HepG2 (cell line): ENCODE measurements around the gene EPB41L2. TPM values are rescaled to one million over a fixed set of nuclear protein-coding genes. Genes with fewer than 3 reads are reported as not detected.

ENCODE experiments used
- CENPT ChIP-seq: sonication (generic); formaldehyde crosslinking; IDR thresholded peaks from 2 replicates; pipeline ENCODE4 v1.8.0; 2022; ENCODE audit warnings: low read depth, mild to moderate bottlenecking, moderate library complexity, missing genetic modification reagents
- HNRNPL ChIP-seq: fragments of 200-400 bp; formaldehyde crosslinking; IDR thresholded peaks from 2 replicates; pipeline ENCODE4 v1.6.1; 2017; ENCODE audit warnings: mild to moderate bottlenecking, low read depth, low read length
- RBAK ChIP-seq: sonication (generic); formaldehyde crosslinking; IDR thresholded peaks from 2 replicates; pipeline ENCODE4 v1.5.1; 2020; ENCODE audit warnings: mild to moderate bottlenecking, missing genetic modification reagents
- RBM22 ChIP-seq: fragments of 200-400 bp; formaldehyde crosslinking; optimal IDR thresholded peaks from 2 replicates; pipeline ENCODE3; 2017; ENCODE audit warnings: mild to moderate bottlenecking, low read length, moderate library complexity
- REXO4 ChIP-seq: sonication (generic); formaldehyde crosslinking; IDR thresholded peaks from 2 replicates; pipeline ENCODE4 v1.8.0; 2022; ENCODE audit warnings: missing genetic modification reagents, mild to moderate bottlenecking, borderline replicate concordance
- SMAD3 ChIP-seq: sonication (generic); formaldehyde crosslinking; IDR thresholded peaks from 2 replicates; pipeline ENCODE4 v1.4.0; 2020; ENCODE audit warnings: missing genetic modification reagents
- SMAD9 ChIP-seq: sonication (generic); formaldehyde crosslinking; IDR thresholded peaks from 2 replicates; pipeline ENCODE4 v1.5.1; 2020; ENCODE audit warnings: mild to moderate bottlenecking, missing genetic modification reagents
- SRF ChIP-seq: IDR thresholded peaks from 2 replicates; pipeline ENCODE4 v1.6.1; 2011; ENCODE audit warnings: mild to moderate bottlenecking, low read depth, low read length, moderate library complexity
- STAG1 ChIP-seq: sonication (generic); formaldehyde crosslinking; IDR thresholded peaks from 2 replicates; pipeline ENCODE4 v1.4.0; 2020; ENCODE audit warnings: missing genetic modification reagents
- THYN1 ChIP-seq: sonication (generic); formaldehyde crosslinking; IDR thresholded peaks from 2 replicates; pipeline ENCODE4 v1.8.1; 2023; ENCODE audit warnings: low read depth, mild to moderate bottlenecking, moderate library complexity, missing genetic modification reagents, borderline replicate concordance
- ZBTB8A ChIP-seq: sonication (generic); formaldehyde crosslinking; IDR thresholded peaks from 2 replicates; pipeline ENCODE4 v1.4.0; 2020; ENCODE audit warnings: mild to moderate bottlenecking, low read depth, missing genetic modification reagents, borderline replicate concordance
- ZC3H13 ChIP-seq: sonication (generic); formaldehyde crosslinking; IDR thresholded peaks from 2 replicates; pipeline ENCODE4 v1.8.1; 2023; ENCODE audit warnings: mild to moderate bottlenecking, missing genetic modification reagents, moderate library complexity
- ZFP37 ChIP-seq: sonication (generic); formaldehyde crosslinking; IDR thresholded peaks from 2 replicates; pipeline ENCODE4 v1.4.0; 2020; ENCODE audit warnings: missing genetic modification reagents, borderline replicate concordance
- polyA plus RNA-seq, 8 experiments: library from polyadenylated mRNA; depleted of rRNA in 3 of 8; stranded (reverse) in 7 of 8; unstranded in 1 of 8; fragments of >200 nt; fragmentation: Illumina TruSeq in 4 of 8; extraction: Trizol in 4 of 8; gene quantifications; 2 replicates each; pipeline versions ENCODE4 v1.2.1 to v1.2.3, GENCODE V29; 2011 to 2016; ENCODE audit warnings: low read depth in 4 of 8, missing spikeins in 1 of 8, mixed read lengths in 1 of 8; ENCODE audit not compliant: insufficient read depth in 1 of 8
- total RNA-seq, 5 experiments: library from RNA; depleted of rRNA; stranded (reverse); fragments of >200 nt; fragmentation: Illumina TruSeq; extraction: Trizol; gene quantifications; 2 replicates each; pipeline ENCODE4 v1.2.3, GENCODE V29; 2016; ENCODE audit warnings: low read depth in 1 of 5
- TF ChIP-seq, protein P1 (sequence below), 2 experiments: sonication (generic) in 1 of 2; formaldehyde crosslinking in 1 of 2; IDR thresholded peaks; 2 replicates each; pipeline versions ENCODE4 v1.4.0 to v1.6.1; 2018 to 2020; ENCODE audit warnings: missing genetic modification reagents in 2 of 2, borderline replicate concordance in 1 of 2, low read depth in 1 of 2, mild to moderate bottlenecking in 1 of 2, missing biosample characterization in 1 of 2
- TF ChIP-seq, protein P2 (sequence below): sonication (generic); formaldehyde crosslinking; IDR thresholded peaks from 2 replicates; pipeline ENCODE4 v1.5.1; 2020; ENCODE audit warnings: mild to moderate bottlenecking, missing genetic modification reagents, borderline replicate concordance
- TF ChIP-seq, protein P3 (sequence below): sonication (generic); formaldehyde crosslinking; IDR thresholded peaks from 2 replicates; pipeline ENCODE4 v1.5.0; 2020; ENCODE audit warnings: mild to moderate bottlenecking, missing genetic modification reagents, borderline replicate concordance
- TF ChIP-seq, protein P4 (sequence below): sonication (generic); formaldehyde crosslinking; IDR thresholded peaks from 2 replicates; pipeline ENCODE4; 2020; ENCODE audit warnings: missing genetic modification reagents, mild to moderate bottlenecking, borderline replicate concordance
- TF ChIP-seq, protein P5 (sequence below): sonication (generic); formaldehyde crosslinking; IDR thresholded peaks from 2 replicates; pipeline ENCODE4 v1.5.1; 2020; ENCODE audit warnings: mild to moderate bottlenecking, moderate library complexity, missing genetic modification reagents

The EPB41L2 gene
- total and polyA plus RNA-seq, 2 of the 13 experiments (the other 11 are each of a cell fraction or from before 2014, with no cell fraction given): 41.7 to 56.4 TPM

DNA sequence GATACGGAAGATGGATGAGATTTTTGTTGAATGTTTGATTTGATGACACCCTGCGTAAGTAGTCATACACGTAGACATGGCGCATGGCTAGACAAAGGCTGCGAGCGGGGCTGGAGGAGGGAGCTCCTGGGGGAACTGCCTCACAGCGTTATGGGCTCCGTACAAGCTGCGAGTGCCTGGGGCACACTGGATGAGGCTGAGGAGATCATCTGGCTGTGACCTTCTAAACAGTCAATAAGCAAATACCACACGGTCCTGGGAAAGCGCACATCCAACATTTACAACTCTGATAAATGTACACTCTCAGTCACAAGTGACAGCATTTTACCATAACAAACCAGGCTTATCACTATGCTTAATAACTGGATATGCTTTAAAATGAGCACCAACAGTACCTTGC, 198.7 kb downstream of the EPB41L2 start (continued):
- TF ChIP-seq, protein P1, sequence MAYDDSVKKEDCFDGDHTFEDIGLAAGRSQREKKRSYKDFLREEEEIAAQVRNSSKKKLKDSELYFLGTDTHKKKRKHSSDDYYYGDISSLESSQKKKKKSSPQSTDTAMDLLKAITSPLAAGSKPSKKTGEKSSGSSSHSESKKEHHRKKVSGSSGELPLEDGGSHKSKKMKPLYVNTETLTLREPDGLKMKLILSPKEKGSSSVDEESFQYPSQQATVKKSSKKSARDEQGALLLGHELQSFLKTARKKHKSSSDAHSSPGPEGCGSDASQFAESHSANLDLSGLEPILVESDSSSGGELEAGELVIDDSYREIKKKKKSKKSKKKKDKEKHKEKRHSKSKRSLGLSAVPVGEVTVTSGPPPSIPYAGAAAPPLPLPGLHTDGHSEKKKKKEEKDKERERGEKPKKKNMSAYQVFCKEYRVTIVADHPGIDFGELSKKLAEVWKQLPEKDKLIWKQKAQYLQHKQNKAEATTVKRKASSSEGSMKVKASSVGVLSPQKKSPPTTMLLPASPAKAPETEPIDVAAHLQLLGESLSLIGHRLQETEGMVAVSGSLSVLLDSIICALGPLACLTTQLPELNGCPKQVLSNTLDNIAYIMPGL (CRISPR knock-in tag; IDR thresholded peaks at IDR 0.05; ENCODE audit: borderline replicate concordance in 1 of 2, low read depth in 1 of 2): no peak
- TF ChIP-seq CENPT (CRISPR knock-in tag) (no peak), REXO4 (CRISPR knock-in tag) (no peak), ZBTB8A (CRISPR knock-in tag) (0 out of 2 replicates have a peak, but pooled peaks have one; percentile 38), RBAK (CRISPR knock-in tag) (0 out of 2 replicates have a peak, but pooled peaks have one; percentile 30), HNRNPL (no peak), THYN1 (no peak), RBM22 (no peak), SMAD9 (no peak), SMAD3 (CRISPR knock-in tag) (peak; percentile 88), ZC3H13 (CRISPR knock-in tag) (no peak), STAG1 (peak; percentile 14; the same call in 1 of the 2 replicates), SRF (no peak), ZFP37 (no peak)
- TF ChIP-seq, protein P2, sequence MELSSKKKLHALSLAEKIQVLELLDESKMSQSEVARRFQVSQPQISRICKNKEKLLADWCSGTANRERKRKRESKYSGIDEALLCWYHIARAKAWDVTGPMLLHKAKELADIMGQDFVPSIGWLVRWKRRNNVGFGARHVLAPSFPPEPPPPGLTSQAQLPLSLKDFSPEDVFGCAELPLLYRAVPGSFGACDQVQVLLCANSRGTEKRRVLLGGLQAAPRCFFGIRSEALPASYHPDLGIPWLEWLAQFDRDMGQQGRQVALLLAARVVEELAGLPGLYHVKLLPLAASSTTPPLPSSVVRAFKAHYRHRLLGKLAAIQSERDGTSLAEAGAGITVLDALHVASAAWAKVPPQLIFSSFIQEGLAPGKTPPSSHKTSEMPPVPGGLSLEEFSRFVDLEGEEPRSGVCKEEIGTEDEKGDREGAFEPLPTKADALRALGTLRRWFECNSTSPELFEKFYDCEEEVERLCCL (CRISPR knock-in tag): no peak
- TF ChIP-seq, protein P3, sequence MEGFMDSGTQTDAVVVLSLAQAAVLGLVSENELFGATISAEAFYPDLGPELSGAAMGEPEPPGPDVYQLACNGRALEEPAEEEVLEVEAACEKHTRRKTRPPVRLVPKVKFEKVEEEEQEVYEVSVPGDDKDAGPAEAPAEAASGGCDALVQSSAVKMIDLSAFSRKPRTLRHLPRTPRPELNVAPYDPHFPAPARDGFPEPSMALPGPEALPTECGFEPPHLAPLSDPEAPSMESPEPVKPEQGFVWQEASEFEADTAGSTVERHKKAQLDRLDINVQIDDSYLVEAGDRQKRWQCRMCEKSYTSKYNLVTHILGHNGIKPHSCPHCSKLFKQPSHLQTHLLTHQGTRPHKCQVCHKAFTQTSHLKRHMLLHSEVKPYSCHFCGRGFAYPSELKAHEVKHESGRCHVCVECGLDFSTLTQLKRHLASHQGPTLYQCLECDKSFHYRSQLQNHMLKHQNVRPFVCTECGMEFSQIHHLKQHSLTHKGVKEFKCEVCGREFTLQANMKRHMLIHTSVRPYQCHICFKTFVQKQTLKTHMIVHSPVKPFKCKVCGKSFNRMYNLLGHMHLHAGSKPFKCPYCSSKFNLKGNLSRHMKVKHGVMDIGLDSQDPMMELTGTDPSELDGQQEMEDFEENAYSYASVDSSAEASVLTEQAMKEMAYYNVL (CRISPR knock-in tag): 0 out of 2 replicates have a peak, but pooled peaks have one; percentile 35
- TF ChIP-seq, protein P4, sequence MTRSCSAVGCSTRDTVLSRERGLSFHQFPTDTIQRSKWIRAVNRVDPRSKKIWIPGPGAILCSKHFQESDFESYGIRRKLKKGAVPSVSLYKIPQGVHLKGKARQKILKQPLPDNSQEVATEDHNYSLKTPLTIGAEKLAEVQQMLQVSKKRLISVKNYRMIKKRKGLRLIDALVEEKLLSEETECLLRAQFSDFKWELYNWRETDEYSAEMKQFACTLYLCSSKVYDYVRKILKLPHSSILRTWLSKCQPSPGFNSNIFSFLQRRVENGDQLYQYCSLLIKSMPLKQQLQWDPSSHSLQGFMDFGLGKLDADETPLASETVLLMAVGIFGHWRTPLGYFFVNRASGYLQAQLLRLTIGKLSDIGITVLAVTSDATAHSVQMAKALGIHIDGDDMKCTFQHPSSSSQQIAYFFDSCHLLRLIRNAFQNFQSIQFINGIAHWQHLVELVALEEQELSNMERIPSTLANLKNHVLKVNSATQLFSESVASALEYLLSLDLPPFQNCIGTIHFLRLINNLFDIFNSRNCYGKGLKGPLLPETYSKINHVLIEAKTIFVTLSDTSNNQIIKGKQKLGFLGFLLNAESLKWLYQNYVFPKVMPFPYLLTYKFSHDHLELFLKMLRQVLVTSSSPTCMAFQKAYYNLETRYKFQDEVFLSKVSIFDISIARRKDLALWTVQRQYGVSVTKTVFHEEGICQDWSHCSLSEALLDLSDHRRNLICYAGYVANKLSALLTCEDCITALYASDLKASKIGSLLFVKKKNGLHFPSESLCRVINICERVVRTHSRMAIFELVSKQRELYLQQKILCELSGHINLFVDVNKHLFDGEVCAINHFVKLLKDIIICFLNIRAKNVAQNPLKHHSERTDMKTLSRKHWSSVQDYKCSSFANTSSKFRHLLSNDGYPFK (CRISPR knock-in tag): peak; percentile 35; the same call in 1 of the 2 replicates
- TF ChIP-seq, protein P5, sequence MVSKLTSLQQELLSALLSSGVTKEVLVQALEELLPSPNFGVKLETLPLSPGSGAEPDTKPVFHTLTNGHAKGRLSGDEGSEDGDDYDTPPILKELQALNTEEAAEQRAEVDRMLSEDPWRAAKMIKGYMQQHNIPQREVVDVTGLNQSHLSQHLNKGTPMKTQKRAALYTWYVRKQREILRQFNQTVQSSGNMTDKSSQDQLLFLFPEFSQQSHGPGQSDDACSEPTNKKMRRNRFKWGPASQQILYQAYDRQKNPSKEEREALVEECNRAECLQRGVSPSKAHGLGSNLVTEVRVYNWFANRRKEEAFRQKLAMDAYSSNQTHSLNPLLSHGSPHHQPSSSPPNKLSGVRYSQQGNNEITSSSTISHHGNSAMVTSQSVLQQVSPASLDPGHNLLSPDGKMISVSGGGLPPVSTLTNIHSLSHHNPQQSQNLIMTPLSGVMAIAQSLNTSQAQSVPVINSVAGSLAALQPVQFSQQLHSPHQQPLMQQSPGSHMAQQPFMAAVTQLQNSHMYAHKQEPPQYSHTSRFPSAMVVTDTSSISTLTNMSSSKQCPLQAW (CRISPR knock-in tag): 0 out of 2 replicates have a peak, but pooled peaks have one; percentile 31
